ENCODE data around the gene ACOT12. TPM values are rescaled to one million over a fixed set of nuclear protein-coding genes. Genes with fewer than 3 reads are reported as not detected.

ACOT12 gene
- total RNA-seq, 1 experiment from 2014 or later: not detected

GRCh38 chr5:81315336-81315735 lies 78.6 kb downstream of the ACOT12 start (continued):
- TF ChIP-seq TEAD1 (CRISPR knock-in tag; IDR thresholded peaks at IDR 0.05): no peak
- TF ChIP-seq CREB1 (CRISPR knock-in tag; IDR thresholded peaks at IDR 0.05): no peak
- no peak for TF ChIP-seq ATF2 (CRISPR knock-in tag; IDR thresholded peaks at IDR 0.05; ENCODE audit: borderline replicate concordance, low read depth)
- TF ChIP-seq OVOL2 (CRISPR knock-in tag; IDR thresholded peaks at IDR 0.05; ENCODE audit: borderline replicate concordance): no peak
- no peak for TF ChIP-seq HMGXB4 (CRISPR knock-in tag; IDR thresholded peaks at IDR 0.05)
- TF ChIP-seq, protein P1, sequence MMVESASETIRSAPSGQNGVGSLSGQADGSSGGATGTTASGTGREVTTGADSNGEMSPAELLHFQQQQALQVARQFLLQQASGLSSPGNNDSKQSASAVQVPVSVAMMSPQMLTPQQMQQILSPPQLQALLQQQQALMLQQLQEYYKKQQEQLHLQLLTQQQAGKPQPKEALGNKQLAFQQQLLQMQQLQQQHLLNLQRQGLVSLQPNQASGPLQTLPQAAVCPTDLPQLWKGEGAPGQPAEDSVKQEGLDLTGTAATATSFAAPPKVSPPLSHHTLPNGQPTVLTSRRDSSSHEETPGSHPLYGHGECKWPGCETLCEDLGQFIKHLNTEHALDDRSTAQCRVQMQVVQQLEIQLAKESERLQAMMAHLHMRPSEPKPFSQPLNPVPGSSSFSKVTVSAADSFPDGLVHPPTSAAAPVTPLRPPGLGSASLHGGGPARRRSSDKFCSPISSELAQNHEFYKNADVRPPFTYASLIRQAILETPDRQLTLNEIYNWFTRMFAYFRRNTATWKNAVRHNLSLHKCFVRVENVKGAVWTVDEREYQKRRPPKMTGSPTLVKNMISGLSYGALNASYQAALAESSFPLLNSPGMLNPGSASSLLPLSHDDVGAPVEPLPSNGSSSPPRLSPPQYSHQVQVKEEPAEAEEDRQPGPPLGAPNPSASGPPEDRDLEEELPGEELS (CRISPR knock-in tag; IDR thresholded peaks at IDR 0.05): no peak
- TF ChIP-seq, protein P2, sequence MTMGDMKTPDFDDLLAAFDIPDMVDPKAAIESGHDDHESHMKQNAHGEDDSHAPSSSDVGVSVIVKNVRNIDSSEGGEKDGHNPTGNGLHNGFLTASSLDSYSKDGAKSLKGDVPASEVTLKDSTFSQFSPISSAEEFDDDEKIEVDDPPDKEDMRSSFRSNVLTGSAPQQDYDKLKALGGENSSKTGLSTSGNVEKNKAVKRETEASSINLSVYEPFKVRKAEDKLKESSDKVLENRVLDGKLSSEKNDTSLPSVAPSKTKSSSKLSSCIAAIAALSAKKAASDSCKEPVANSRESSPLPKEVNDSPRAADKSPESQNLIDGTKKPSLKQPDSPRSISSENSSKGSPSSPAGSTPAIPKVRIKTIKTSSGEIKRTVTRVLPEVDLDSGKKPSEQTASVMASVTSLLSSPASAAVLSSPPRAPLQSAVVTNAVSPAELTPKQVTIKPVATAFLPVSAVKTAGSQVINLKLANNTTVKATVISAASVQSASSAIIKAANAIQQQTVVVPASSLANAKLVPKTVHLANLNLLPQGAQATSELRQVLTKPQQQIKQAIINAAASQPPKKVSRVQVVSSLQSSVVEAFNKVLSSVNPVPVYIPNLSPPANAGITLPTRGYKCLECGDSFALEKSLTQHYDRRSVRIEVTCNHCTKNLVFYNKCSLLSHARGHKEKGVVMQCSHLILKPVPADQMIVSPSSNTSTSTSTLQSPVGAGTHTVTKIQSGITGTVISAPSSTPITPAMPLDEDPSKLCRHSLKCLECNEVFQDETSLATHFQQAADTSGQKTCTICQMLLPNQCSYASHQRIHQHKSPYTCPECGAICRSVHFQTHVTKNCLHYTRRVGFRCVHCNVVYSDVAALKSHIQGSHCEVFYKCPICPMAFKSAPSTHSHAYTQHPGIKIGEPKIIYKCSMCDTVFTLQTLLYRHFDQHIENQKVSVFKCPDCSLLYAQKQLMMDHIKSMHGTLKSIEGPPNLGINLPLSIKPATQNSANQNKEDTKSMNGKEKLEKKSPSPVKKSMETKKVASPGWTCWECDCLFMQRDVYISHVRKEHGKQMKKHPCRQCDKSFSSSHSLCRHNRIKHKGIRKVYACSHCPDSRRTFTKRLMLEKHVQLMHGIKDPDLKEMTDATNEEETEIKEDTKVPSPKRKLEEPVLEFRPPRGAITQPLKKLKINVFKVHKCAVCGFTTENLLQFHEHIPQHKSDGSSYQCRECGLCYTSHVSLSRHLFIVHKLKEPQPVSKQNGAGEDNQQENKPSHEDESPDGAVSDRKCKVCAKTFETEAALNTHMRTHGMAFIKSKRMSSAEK (CRISPR knock-in tag; IDR thresholded peaks at IDR 0.05; ENCODE audit: borderline replicate concordance): no peak
- TF ChIP-seq, protein P3, sequence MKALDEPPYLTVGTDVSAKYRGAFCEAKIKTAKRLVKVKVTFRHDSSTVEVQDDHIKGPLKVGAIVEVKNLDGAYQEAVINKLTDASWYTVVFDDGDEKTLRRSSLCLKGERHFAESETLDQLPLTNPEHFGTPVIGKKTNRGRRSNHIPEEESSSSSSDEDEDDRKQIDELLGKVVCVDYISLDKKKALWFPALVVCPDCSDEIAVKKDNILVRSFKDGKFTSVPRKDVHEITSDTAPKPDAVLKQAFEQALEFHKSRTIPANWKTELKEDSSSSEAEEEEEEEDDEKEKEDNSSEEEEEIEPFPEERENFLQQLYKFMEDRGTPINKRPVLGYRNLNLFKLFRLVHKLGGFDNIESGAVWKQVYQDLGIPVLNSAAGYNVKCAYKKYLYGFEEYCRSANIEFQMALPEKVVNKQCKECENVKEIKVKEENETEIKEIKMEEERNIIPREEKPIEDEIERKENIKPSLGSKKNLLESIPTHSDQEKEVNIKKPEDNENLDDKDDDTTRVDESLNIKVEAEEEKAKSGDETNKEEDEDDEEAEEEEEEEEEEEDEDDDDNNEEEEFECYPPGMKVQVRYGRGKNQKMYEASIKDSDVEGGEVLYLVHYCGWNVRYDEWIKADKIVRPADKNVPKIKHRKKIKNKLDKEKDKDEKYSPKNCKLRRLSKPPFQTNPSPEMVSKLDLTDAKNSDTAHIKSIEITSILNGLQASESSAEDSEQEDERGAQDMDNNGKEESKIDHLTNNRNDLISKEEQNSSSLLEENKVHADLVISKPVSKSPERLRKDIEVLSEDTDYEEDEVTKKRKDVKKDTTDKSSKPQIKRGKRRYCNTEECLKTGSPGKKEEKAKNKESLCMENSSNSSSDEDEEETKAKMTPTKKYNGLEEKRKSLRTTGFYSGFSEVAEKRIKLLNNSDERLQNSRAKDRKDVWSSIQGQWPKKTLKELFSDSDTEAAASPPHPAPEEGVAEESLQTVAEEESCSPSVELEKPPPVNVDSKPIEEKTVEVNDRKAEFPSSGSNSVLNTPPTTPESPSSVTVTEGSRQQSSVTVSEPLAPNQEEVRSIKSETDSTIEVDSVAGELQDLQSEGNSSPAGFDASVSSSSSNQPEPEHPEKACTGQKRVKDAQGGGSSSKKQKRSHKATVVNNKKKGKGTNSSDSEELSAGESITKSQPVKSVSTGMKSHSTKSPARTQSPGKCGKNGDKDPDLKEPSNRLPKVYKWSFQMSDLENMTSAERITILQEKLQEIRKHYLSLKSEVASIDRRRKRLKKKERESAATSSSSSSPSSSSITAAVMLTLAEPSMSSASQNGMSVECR (CRISPR knock-in tag; IDR thresholded peaks at IDR 0.05; ENCODE audit: borderline replicate concordance): no peak
- no peak for TF ChIP-seq ETV6 (CRISPR knock-in tag; IDR thresholded peaks at IDR 0.05)

GRCh38 chr5:81314581-81314980 lies 79.4 kb downstream of the ACOT12 start:
- H3K9me3 Mint-ChIP-seq: no peaks in the 10 kb centered on the region
- POLR2A ChIA-PET: interaction anchor here (0.9 kb wide), 1 partner anchor 13 kb away, joined by 3 read pairs; the partner anchor contains the start of gene ZCCHC9
- no peaks in the 10 kb centered on the region for H3K27me3 Mint-ChIP-seq (ENCODE audit: low read depth)
- CTCF ChIA-PET: interaction anchor here (1.5 to 1.9 kb wide), 2 partner anchors 13 to 15 kb away, joined by 9 to 10 read pairs; partner anchors contain the start of gene ZCCHC9
- DNase-seq (ENCODE audit: low spot score): no peak
- no peak overlapping the region for H3K4me3 Mint-ChIP-seq
- peaks cover 10% of the 10 kb centered on the region; the same call in 1 of the 2 replicates for H3K36me3 Mint-ChIP-seq
- no peak; the same call in 1 of the 2 replicates for ATAC-seq
- H3K27ac Mint-ChIP-seq: peak overlapping the region; percentile 67
- peaks cover 12% of the 10 kb centered on the region for H3K4me1 Mint-ChIP-seq
- TF ChIP-seq USF1 (CRISPR knock-in tag; IDR thresholded peaks at IDR 0.05) (no peak), NR3C1 (CRISPR knock-in tag; conservative IDR thresholded peaks at IDR 0.05; ENCODE audit: low read depth) (no peak), RELA (CRISPR knock-in tag; IDR thresholded peaks at IDR 0.05; ENCODE audit: borderline replicate concordance) (no peak), ZNF416 (CRISPR knock-in tag; IDR thresholded peaks at IDR 0.05) (no peak), ZNF423 (CRISPR knock-in tag; IDR thresholded peaks at IDR 0.05) (no peak), ZNF425 (CRISPR knock-in tag; conservative IDR thresholded peaks at IDR 0.05) (no peak)
- TF ChIP-seq, protein P4, sequence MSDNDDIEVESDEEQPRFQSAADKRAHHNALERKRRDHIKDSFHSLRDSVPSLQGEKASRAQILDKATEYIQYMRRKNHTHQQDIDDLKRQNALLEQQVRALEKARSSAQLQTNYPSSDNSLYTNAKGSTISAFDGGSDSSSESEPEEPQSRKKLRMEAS (CRISPR knock-in tag; IDR thresholded peaks at IDR 0.05): no peak
